ENCODE results near the gene WSB1.

The WSB1 gene

DNA sequence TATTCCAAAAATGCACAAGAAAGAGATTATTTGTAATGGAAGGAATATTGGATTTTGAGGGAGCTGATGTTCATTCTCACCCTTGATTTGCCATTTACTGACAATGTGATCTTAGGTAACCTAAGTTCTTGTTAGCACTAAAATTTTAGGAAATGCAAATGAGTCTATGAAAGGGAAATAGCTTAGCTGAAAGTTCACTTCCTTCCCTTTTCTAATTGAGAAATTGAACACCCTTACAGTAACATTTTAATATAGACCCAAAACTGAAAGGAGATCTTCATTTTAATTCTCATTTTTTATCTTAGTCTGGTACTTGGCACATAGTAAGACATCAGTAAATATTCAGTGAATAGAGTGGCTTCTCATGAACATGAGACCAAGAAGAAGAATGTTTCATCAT is 10.9 kb upstream of the WSB1 start:
- Histone ChIP-seq H3K9me3 (ENCODE audit: control insufficient read depth, low read length) (no peaks in the 10 kb centered on the region), H2BK15ac (ENCODE audit: low read depth, poor library complexity, severe bottlenecking) (no peak overlapping the region), H3K79me1 (replicated peaks; ENCODE audit: low read length, poor library complexity, severe bottlenecking) (no peaks in the 10 kb centered on the region), H3K23ac (ENCODE audit: low read length in 2 of 2) (no peak overlapping the region), H2BK120ac (ENCODE audit: low read depth, low read length) (no peak overlapping the region), H4K91ac (ENCODE audit: low read length) (no peak overlapping the region), H3K9ac (ENCODE audit: low read length) (no peak overlapping the region), H3K36me3 (ENCODE audit: control insufficient read depth in 1 of 2, insufficient read depth in 2 of 2, low read depth in 1 of 2, low read length in 2 of 2) (no peaks in the 10 kb centered on the region), H4K8ac (ENCODE audit: low read length) (no peak overlapping the region), H3K4me2 (ENCODE audit: low read length, poor library complexity, severe bottlenecking) (no peak overlapping the region), H3K4me3 (ENCODE audit: insufficient read depth in 1 of 2, low read depth in 1 of 2, low read length in 2 of 2) (no peak overlapping the region), H2BK12ac (ENCODE audit: low read length in 2 of 2) (no peak overlapping the region), H2AK5ac (ENCODE audit: low read length, severe bottlenecking) (no peak overlapping the region), H3K4me1 (ENCODE audit: control insufficient read depth, insufficient read depth, low read depth, low read length) (no peaks in the 10 kb centered on the region), H3K4ac (ENCODE audit: low read depth in 1 of 2, low read length in 2 of 2) (no peak overlapping the region), H3K14ac (ENCODE audit: low read length in 2 of 2) (no peak overlapping the region), H2AFZ (ENCODE audit: low read depth, low read length) (no peak overlapping the region), H2BK5ac (ENCODE audit: low read depth, low read length, poor library complexity, severe bottlenecking) (no peak overlapping the region), H3K27ac (ENCODE audit: low read length, poor library complexity, severe bottlenecking) (no peak overlapping the region), H3K27me3 (ENCODE audit: control insufficient read depth in 1 of 2, insufficient read depth in 1 of 2, low read length in 2 of 2) (peaks cover 0 to 6% of the 10 kb centered on the region in 2 experiments), H3K18ac (ENCODE audit: low read depth in 1 of 2, low read length in 2 of 2) (no peak overlapping the region)
- no peak for DNase-seq

DNA sequence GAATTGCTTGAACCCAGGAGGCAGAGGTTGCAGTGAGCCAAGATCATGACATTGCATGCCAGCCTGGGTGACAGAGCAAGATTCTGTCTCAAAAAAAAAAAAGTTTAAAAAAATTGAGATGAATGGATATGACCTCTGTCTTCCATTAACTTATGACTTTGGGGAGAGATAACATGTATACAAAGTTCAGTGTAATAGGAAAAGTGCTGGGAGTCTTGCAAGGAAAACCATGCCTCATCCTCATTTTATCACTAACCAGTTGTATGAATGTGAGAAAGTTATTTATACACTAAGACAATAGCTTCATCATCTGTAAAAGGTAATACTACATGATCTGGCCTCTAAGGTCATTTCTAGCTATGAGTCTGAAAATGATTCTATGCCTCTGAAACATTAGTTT is 10.2 kb upstream of the WSB1 start:
- Histone ChIP-seq H4K91ac (ENCODE audit: low read length) (no peak overlapping the region), H2BK12ac (ENCODE audit: low read length in 2 of 2) (no peak overlapping the region), H3K27ac (ENCODE audit: low read length, poor library complexity, severe bottlenecking) (no peak overlapping the region), H3K36me3 (ENCODE audit: control insufficient read depth in 1 of 2, insufficient read depth in 2 of 2, low read depth in 1 of 2, low read length in 2 of 2) (no peaks in the 10 kb centered on the region), H3K4me3 (ENCODE audit: insufficient read depth in 1 of 2, low read depth in 1 of 2, low read length in 2 of 2) (no peak overlapping the region), H3K9ac (ENCODE audit: low read length) (no peak overlapping the region), H3K4ac (ENCODE audit: low read depth in 1 of 2, low read length in 2 of 2) (no peak overlapping the region), H3K14ac (ENCODE audit: low read length in 2 of 2) (no peak overlapping the region), H2BK120ac (ENCODE audit: low read depth, low read length) (no peak overlapping the region), H3K18ac (ENCODE audit: low read depth in 1 of 2, low read length in 2 of 2) (no peak overlapping the region), H2AFZ (ENCODE audit: low read depth, low read length) (no peak overlapping the region), H2BK5ac (ENCODE audit: low read depth, low read length, poor library complexity, severe bottlenecking) (no peak overlapping the region), H3K23ac (ENCODE audit: low read length in 2 of 2) (no peak overlapping the region), H3K4me2 (ENCODE audit: low read length, poor library complexity, severe bottlenecking) (no peak overlapping the region), H2BK15ac (ENCODE audit: low read depth, poor library complexity, severe bottlenecking) (no peak overlapping the region), H2AK5ac (ENCODE audit: low read length, severe bottlenecking) (no peak overlapping the region), H3K27me3 (ENCODE audit: control insufficient read depth in 1 of 2, insufficient read depth in 1 of 2, low read length in 2 of 2) (peaks cover 0 to 6% of the 10 kb centered on the region in 2 experiments), H3K4me1 (ENCODE audit: control insufficient read depth, insufficient read depth, low read depth, low read length) (no peaks in the 10 kb centered on the region), H3K79me1 (replicated peaks; ENCODE audit: low read length, poor library complexity, severe bottlenecking) (no peaks in the 10 kb centered on the region), H3K9me3 (ENCODE audit: control insufficient read depth, low read length) (no peaks in the 10 kb centered on the region), H4K8ac (ENCODE audit: low read length) (no peak overlapping the region)
- DNase-seq = no peak

DNA sequence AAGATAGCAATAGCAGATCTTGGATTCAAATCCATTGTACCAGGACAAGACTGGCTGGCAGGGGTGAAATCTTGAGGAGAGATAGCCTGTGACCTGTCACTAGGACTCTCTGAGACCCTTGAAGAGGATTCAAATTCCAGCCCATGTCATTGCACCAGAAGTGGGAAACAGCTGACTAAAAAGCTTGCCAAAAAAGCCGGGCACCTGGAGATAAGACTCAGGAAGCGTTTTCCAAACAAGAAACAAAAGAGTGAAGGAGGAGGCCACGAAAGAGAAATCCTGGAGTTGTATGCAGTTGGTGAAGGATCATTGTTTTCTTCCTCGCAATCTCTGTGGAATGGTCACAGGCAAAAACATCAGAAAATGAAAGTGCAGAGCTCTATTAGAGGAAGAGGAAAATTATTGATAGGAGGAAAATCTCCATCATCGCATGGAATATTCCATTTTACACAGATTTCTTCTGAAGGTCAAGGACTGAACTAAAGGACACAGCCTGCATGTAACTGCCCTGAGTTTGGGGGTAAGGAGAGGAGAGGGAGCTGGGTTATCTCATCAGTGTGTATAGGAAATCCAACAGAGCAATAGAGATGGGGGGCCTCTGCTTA is 9.0 kb upstream of the WSB1 start:
- H3K4me1 ChIP-seq (ENCODE audit: control insufficient read depth, insufficient read depth, low read depth, low read length) = no peaks in the 10 kb centered on the region
- no peak overlapping the region for H3K14ac ChIP-seq (ENCODE audit: low read length in 2 of 2)
- no peak overlapping the region for H3K4me2 ChIP-seq (ENCODE audit: low read length, poor library complexity, severe bottlenecking)
- DNase-seq = no peak
- H3K36me3 ChIP-seq (ENCODE audit: control insufficient read depth in 1 of 2, insufficient read depth in 2 of 2, low read depth in 1 of 2, low read length in 2 of 2) = no peaks in the 10 kb centered on the region
- no peak overlapping the region for H2BK15ac ChIP-seq (ENCODE audit: low read depth, poor library complexity, severe bottlenecking)
- no peak overlapping the region for H3K4ac ChIP-seq (ENCODE audit: low read depth in 1 of 2, low read length in 2 of 2)
- no peak overlapping the region for H2BK120ac ChIP-seq (ENCODE audit: low read depth, low read length)
- no peak overlapping the region for H2BK12ac ChIP-seq (ENCODE audit: low read length in 2 of 2)
- H3K27ac ChIP-seq (ENCODE audit: low read length, poor library complexity, severe bottlenecking) = no peak overlapping the region
- no peak overlapping the region for H3K4me3 ChIP-seq (ENCODE audit: insufficient read depth in 1 of 2, low read depth in 1 of 2, low read length in 2 of 2)
- peaks cover 0 to 6% of the 10 kb centered on the region in 2 experiments for H3K27me3 ChIP-seq (ENCODE audit: control insufficient read depth in 1 of 2, insufficient read depth in 1 of 2, low read length in 2 of 2)
- H2AFZ ChIP-seq (ENCODE audit: low read depth, low read length) = no peak overlapping the region
- H2AK5ac ChIP-seq (ENCODE audit: low read length, severe bottlenecking) = no peak overlapping the region
- H3K18ac ChIP-seq (ENCODE audit: low read depth in 1 of 2, low read length in 2 of 2) = no peak overlapping the region
- no peak overlapping the region for H3K9ac ChIP-seq (ENCODE audit: low read length)
- no peak overlapping the region for H4K8ac ChIP-seq (ENCODE audit: low read length)
- H3K23ac ChIP-seq (ENCODE audit: low read length in 2 of 2) = no peak overlapping the region
- H3K79me1 ChIP-seq (replicated peaks; ENCODE audit: low read length, poor library complexity, severe bottlenecking) = no peaks in the 10 kb centered on the region
- H4K91ac ChIP-seq (ENCODE audit: low read length) = no peak overlapping the region
- no peaks in the 10 kb centered on the region for H3K9me3 ChIP-seq (ENCODE audit: control insufficient read depth, low read length)
- H2BK5ac ChIP-seq (ENCODE audit: low read depth, low read length, poor library complexity, severe bottlenecking) = no peak overlapping the region
- WGBS = 72% methylated on average over 4 of the region's 5 CpGs

DNA sequence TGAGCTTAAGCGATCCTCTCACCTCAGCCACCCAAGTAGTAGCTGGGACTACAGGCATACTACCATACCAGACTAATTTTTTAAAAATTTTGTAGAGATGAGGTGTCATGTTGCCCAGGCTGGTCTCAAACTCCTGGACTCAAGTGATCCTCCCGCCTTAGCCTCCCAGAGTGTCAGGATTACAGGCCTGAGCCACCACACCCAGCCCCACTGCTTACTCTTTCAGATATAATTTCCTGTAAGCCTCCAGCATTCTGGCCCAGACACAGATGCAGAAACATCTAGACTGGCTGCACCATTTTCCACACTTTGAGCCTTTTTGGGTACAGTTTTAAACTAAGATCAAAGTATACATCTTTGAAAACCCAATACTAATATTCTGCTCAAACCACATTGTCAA is 8.4 kb upstream of the WSB1 start:
- H3K27me3 ChIP-seq (ENCODE audit: control insufficient read depth in 1 of 2, insufficient read depth in 1 of 2, low read length in 2 of 2) = peaks cover 0 to 6% of the 10 kb centered on the region in 2 experiments
- H2BK15ac ChIP-seq (ENCODE audit: low read depth, poor library complexity, severe bottlenecking) = no peak overlapping the region
- no peak overlapping the region for H3K27ac ChIP-seq (ENCODE audit: low read length, poor library complexity, severe bottlenecking)
- H2AFZ ChIP-seq (ENCODE audit: low read depth, low read length) = no peak overlapping the region
- no peak overlapping the region for H3K18ac ChIP-seq (ENCODE audit: low read depth in 1 of 2, low read length in 2 of 2)
- no peak overlapping the region for H3K4me2 ChIP-seq (ENCODE audit: low read length, poor library complexity, severe bottlenecking)
- H4K8ac ChIP-seq (ENCODE audit: low read length) = no peak overlapping the region
- H2BK12ac ChIP-seq (ENCODE audit: low read length in 2 of 2) = no peak overlapping the region
- no peaks in the 10 kb centered on the region for H3K79me1 ChIP-seq (replicated peaks; ENCODE audit: low read length, poor library complexity, severe bottlenecking)
- H4K91ac ChIP-seq (ENCODE audit: low read length) = no peak overlapping the region
- no peak overlapping the region for H2BK5ac ChIP-seq (ENCODE audit: low read depth, low read length, poor library complexity, severe bottlenecking)
- no peak overlapping the region for H3K4ac ChIP-seq (ENCODE audit: low read depth in 1 of 2, low read length in 2 of 2)
- H2AK5ac ChIP-seq (ENCODE audit: low read length, severe bottlenecking) = no peak overlapping the region
- no peak for DNase-seq
- no peaks in the 10 kb centered on the region for H3K9me3 ChIP-seq (ENCODE audit: control insufficient read depth, low read length)
- WGBS = 94% methylated on average over 1 of the region's 2 CpGs
- no peak overlapping the region for H3K4me3 ChIP-seq (ENCODE audit: insufficient read depth in 1 of 2, low read depth in 1 of 2, low read length in 2 of 2)
- H3K36me3 ChIP-seq (ENCODE audit: control insufficient read depth in 1 of 2, insufficient read depth in 2 of 2, low read depth in 1 of 2, low read length in 2 of 2) = no peaks in the 10 kb centered on the region
- H2BK120ac ChIP-seq (ENCODE audit: low read depth, low read length) = no peak overlapping the region
- no peak overlapping the region for H3K23ac ChIP-seq (ENCODE audit: low read length in 2 of 2)
- H3K9ac ChIP-seq (ENCODE audit: low read length) = no peak overlapping the region
- no peak overlapping the region for H3K14ac ChIP-seq (ENCODE audit: low read length in 2 of 2)
- H3K4me1 ChIP-seq (ENCODE audit: control insufficient read depth, insufficient read depth, low read depth, low read length) = no peaks in the 10 kb centered on the region

All from mesenchymal stem cell (in vitro differentiated cells and primary cell).